GM12865 (cell line): Measurements from ENCODE around the gene COG4.

Source experiments
- DNase-seq: peaks from one replicate; pipeline ENCODE4 v3.0.0; 2010; ENCODE audit warnings: low read depth
- H3K4me3 ChIP-seq: 2 replicates; pipeline ENCODE4 v1.5.1; 2011; ENCODE audit warnings: mild to moderate bottlenecking, low read depth, low read length, control low read depth
- TF ChIP-seq, protein P1 (sequence below): IDR thresholded peaks from 2 replicates; pipeline ENCODE4 v1.5.1; 2011; ENCODE audit warnings: low read length, control low read depth, low read depth, inconsistent platforms; ENCODE audit not compliant: insufficient read depth; ENCODE audit errors: missing control alignments

Gene COG4

DNA sequence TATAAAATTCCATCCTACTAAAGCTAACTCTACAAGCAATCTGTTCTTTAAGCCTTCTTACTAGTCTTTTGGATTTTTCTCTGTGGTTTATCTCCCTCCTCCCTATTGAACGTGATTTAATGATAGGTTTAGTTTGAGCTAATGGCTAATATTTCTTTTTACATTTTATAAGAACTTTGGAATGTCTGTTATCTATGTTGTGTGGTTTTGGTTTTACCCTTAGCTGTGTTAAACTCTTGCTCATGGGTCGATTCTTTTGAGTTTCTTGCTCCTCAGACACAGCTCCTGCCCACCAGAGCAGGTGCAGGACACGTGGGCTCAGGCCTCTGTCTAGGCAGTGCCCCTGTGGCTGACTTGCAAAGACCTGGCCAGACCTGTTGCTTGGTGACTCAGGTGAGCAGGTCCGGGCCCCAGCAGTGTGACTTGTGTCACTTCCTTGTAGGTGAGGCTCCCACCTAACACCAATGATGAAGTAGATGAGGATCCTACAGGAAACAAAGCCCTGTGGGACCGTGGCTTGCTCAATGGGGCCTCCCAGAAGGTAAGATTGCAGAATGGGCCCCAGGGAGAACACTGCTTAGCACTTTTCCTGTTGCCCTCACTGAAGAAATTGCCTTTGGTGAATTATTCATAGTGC lies 45.4 kb upstream of the COG4 start:
- no peak overlapping the region for H3K4me3 ChIP-seq
- TF ChIP-seq, protein P1, sequence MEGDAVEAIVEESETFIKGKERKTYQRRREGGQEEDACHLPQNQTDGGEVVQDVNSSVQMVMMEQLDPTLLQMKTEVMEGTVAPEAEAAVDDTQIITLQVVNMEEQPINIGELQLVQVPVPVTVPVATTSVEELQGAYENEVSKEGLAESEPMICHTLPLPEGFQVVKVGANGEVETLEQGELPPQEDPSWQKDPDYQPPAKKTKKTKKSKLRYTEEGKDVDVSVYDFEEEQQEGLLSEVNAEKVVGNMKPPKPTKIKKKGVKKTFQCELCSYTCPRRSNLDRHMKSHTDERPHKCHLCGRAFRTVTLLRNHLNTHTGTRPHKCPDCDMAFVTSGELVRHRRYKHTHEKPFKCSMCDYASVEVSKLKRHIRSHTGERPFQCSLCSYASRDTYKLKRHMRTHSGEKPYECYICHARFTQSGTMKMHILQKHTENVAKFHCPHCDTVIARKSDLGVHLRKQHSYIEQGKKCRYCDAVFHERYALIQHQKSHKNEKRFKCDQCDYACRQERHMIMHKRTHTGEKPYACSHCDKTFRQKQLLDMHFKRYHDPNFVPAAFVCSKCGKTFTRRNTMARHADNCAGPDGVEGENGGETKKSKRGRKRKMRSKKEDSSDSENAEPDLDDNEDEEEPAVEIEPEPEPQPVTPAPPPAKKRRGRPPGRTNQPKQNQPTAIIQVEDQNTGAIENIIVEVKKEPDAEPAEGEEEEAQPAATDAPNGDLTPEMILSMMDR, result no peak
- DNase-seq, result no peak

DNA sequence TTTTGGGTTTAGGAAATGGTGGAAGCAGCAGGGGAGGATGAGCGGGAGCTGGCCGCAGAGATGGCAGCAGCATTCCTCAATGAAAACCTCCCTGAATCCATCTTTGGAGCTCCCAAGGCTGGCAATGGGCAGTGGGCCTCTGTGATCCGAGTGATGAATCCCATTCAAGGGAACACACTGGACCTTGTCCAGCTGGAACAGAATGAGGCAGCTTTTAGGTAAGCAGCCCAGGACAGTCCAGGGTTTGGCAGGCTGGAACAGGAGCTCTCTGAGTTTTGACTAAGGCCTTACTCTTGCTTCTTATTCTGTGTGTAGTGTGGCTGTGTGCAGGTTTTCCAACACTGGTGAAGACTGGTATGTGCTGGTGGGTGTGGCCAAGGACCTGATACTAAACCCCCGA lies 41.7 kb upstream of the COG4 start:
- TF ChIP-seq, protein P1, result no peak
- no peak overlapping the region for H3K4me3 ChIP-seq
- DNase-seq, result no peak

- no peak for DNase-seq
- TF ChIP-seq, protein P1, result no peak
- H3K4me3 ChIP-seq, result no peak overlapping the region
Observed at GRCh38 chr16:70563636-70564035, 40.3 kb upstream of the COG4 start.

GRCh38 chr16:70561623-70562022 lies 38.3 kb upstream of the COG4 start:
- DNase-seq, result no peak
- TF ChIP-seq, protein P1, result no peak
- H3K4me3 ChIP-seq, result no peak overlapping the region

DNA sequence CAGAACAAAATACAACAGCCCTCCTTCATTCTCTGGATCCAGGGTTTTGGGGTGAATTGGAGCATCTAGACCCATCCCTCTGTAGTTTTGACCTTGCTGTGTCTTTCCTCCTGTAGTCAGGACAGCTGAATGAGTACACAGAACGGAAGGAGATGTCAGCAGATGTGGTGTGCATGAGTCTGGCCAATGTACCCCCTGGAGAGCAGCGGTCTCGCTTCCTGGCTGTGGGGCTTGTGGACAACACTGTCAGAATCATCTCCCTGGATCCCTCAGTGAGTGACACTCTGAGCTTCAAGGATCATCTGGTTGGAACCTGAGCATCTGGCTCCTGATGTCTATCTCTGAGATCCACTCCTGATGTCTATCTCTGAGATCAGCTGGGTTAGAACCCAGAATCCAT lies 32.7 kb upstream of the COG4 start:
- TF ChIP-seq, protein P1, result no peak
- DNase-seq, result no peak
- no peak overlapping the region for H3K4me3 ChIP-seq

DNA sequence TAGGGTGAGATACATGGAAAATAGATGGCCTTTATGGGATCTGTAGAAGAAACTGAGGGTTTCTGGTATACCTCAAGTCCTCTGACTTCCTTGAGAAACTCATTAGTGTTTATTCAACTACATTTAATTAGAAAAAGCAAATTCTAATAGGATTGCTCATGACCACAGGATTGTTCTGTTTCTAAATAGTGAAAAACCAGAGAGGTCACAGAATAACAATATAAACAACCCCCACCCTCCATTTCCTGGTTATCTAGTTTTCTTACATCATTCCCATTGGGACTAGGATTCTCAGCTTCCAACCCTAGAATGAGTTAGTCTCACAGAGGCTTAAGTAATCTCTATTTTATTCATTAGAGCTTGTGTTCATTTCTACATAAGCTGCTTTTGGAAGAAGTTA lies 30.3 kb upstream of the COG4 start:
- TF ChIP-seq, protein P1, result no peak
- no peak for DNase-seq

GRCh38 chr16:70552675-70553074 lies 29.3 kb upstream of the COG4 start:
- TF ChIP-seq, protein P1, result no peak
- H3K4me3 ChIP-seq, result no peak overlapping the region
- no peak for DNase-seq

More for the DNA sequence above, 30.3 kb upstream of the COG4 start:
- no peak overlapping the region for H3K4me3 ChIP-seq
